ENCODE data around the gene WHAMM.

Gene WHAMM

DNA sequence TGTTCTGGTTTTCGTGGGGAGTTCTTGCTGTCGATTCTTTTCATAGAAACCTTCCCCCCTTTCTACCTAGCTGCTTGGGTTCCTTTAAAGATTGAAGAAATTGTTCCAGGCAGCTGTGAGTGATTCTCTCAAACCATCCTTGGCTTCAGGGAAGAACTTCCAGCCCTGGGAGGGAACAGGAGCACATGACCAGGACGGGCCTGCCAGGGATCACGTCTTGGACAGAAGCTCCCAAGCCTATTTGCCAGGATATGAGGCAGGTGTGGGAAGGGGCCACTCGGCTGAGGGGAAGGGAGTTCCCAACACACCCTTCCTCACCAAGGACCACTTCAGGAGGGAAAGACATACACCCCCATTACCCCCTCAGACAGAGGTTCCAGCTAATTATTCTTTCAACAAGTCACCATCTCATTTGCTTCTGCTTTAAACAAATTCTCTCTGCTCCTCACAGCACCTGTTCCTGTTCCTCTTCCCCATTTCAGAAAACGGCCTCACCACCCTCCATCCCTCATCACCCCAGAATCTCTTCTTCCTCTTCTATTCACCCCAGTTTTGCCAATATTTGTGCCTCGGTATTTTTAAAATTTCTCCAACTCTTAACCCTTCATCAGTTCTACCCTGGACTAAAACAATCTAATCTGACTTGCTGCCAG lies 62.5 kb downstream of the WHAMM start:
- DNase-seq, result no peak

DNA sequence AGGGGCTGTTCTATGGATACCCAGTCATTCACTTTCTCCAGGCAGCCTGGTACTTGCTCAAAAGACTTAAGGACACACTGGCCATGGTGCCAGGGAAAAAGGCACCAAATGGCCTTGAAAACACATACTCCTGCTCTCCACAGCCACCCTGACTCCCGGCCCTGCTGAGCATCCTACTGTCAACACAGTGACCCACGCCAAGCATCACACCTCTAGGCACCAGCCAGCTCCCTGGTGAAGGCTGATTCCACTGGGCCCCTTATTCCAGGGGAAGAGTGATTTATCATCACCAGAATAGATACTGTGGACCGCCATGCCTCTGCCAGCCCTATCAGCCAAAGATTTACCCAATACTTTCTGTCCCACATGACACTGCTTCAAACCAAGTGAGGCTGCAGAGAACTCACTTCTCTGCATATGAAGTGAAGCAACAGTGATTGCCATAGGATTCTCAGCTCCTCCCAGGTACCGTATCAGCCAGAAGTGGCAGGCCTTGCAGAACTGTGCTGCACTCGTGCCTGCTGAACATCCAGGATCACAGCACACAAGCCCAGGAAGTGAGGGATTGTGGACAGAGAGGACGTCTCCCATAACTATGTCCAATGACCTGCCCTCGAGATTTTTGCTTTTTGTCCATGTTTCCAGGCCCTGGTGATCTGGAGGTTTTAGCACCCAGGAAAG lies 63.7 kb downstream of the WHAMM start:
- no peak for DNase-seq

DNA sequence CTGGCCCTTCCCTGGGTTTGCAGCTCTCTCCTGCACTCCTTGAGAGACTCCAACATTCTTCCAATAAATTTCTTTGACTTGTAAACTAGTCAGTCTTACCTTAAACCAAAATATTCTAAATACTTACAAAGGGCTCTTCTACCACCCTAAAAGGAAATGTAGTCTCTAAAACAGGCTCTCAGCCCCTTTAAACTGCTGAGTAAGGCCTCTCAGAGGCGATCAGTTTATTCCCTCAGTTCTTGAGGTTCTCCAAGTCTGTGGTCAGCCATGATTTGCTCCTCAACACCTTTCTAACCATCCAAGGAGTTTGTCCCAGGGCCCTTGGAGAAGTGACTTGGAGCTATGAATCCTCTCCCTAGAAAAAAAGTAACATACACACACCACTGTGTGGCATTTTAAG lies 64.8 kb downstream of the WHAMM start:
- DNase-seq, result no peak

DNA sequence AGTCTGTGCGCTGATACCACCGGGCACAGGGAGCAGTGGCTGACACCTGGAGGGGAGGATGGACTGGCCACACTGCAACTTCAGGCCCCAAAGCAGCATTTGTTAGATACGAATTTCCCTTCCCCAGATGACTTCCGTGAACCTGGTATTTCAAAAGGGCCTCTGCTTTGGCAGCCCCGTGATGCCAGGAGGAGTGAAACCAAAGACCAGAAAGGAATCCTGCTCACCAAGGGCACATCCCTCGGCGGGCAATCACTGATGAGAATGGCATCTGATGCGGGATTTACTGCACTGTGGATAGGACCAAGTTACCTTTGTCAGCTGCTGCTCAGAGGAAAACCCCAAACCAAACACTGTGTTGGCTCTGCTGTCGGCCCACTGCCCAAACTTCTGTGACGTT lies 65.5 kb downstream of the WHAMM start:
- no peak for DNase-seq

DNA sequence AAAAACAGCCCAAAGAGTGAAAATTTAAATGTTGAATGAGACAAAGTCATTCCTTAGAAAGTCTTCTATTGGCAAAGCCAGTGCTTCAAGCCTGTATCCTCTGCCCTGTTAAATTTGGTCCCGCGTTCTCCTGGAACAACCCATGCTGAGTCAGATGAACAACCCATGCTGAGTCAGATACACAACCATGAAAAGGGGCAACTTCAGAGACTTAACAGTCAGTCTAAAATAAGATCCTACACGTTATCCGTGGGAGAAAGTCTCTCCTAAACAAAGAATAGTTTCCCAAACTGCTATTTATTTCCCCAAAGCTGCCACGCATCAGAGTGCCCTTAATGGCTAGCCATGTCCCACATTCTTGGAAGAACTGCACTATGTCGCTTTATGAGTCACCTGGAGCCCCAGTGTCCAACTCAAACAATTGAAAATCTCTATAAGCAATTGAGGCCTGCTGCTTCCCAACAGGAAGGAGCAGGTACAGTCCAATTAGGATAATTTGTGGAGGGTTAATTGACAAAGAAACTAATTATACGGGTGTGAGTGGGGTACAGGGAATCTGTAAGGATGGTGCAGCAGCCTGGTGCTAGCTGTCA lies 66.1 kb downstream of the WHAMM start:
- no peak for DNase-seq

DNA sequence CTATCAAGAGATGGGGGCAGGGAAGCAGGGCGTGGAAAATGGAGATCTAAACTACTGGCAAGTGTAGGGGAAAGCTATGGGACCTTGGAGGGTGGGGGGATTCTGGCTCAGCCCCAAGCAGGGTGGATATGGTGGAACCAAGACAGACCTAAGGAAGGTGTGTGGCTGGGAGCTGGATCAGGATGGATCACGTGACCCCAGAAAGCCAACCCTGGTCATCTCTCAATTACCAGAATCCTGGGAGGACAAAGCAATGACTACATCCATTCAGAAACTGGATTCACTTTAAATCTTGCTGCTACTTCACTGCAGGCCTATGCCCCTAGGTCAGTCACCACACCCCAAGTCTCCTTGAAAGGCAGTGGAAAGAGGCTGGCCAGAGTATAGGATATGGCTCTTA lies 68.4 kb downstream of the WHAMM start:
- no peak for DNase-seq

DNA sequence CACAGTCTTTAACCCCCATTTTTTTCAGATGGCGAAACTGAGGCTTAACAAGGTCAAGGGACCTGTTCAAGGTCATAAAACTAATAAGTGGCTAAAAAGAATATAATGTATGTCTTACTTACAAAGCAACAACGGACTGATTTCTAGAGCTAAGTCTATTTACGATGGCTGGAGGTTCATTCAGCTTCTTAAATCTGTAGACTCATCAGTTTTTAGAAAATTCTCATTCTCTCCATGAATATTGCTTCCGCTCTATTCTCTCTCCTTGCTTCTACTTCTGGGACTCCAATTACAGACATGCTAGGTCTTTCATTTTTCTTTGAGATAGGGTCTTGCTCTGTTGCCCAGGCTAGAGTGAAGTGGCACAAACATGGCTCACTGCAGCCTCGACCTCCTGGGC lies 68.9 kb downstream of the WHAMM start:
- DNase-seq, result no peak

DNA sequence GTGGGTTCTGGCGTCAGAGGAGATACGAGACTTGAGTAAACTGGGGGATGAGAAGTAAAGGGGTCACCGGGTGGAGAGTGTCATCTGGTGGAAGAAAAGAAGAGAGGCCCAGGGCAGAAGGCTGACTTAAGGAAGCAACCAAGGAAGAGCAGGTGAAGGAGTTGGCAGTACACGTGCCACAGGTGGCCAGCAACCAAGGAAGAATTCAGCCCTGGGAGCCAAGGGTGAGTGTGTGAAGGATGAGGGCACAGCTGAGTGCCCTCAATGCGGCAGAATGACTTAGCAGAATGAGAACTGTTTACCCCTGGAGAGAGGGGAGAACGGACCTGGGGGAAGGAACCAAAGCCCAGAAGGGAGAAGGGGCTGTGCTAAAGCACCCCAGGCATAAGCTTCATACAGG lies 71.3 kb downstream of the WHAMM start:
- no peak for DNase-seq

DNA sequence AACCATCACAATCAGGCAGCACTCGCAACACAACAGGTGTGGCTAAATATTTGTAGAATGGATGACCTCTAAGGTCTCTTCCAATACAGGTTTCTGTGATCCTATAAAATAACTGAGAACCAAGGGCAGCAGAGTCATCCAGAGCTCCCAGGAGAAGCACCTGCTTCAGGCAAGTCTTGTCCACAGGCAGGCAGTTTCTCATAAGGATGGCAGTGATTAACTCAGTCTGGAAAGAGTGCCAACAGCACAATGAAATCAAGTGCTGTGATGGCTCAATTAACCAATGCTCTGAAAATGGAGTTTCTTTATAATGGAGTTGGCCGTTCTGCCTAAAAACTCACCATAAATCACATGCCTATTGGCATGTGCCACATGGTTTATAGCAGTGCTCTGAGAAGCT lies 72.3 kb downstream of the WHAMM start:
- DNase-seq, result no peak

DNA sequence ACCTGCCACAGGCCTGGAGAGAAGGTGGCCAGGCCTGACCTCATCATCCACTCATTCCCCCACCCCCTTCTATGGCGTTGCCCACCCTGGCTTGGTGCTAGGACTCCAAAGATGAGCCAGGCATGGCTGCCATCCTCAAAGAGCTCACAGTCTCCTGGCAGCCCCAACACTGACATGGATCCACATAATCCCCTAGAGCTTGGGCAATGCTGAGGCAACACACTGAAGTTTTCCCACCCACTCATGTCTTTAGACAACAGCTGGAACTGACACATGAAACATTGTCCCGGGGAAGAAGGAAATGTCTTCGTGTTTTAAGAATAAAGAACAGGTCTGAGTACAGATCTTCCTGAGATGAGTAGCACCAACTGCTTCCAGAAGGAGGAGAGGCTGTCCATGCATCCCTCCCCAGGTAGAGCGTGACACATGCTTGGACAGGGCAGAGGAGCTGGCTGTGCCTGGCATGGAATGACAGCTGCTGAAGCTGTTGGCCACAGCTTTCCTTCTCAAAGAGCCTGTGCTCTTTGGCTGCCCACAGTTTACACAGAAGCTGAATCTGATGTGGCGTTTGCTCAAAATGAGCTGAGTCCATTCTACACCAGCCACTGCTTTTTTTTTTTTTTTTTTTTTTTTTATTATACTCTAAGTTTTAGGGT lies 73.0 kb downstream of the WHAMM start:
- no peak for DNase-seq
